ENCODE measurements around the gene TAS1R3. TPM values are rescaled to one million over a fixed set of nuclear protein-coding genes. Genes with fewer than 3 reads are reported as not detected.

The TAS1R3 gene
- total RNA-seq, 2 donors from 2014 or later: 0.09 to 0.35 TPM

DNA sequence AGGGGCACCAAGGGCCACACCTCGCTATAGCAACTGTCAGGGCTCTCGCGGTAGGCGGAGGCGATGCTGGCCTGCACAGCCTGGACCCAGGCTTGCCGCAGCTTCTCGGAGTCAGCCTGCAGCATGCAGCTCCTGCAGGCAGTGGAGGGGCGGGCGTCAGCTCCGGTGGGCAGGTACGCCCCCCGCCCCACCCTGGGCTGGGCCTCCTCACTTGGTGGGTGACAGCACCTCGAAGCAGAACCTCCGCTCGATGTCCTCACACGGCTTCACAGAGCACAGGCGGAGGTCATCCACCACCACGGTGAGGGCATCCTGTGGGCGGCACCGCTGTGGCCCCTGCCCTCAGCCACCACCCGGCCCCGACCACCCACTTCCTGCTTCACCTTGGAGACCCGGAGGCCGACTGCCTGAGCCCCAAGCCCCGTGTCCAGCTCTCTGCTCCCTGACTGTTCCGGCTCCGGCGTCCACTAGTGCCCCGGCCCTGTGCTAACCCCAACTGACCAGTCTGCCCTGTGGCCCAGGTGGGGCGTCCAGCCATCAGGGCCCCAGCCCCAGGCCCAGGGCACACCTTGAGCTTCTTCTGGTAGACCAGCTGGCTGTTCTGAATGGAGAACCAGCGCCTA, 33.2 kb upstream of the TAS1R3 start:
- H3K4me1 ChIP-seq (ENCODE audit: control insufficient read depth, insufficient read depth, low read length): no peaks in the 10 kb centered on the region
- no peak overlapping the region for H3K4me3 ChIP-seq (ENCODE audit: low read length)
- no peaks in the 10 kb centered on the region for H3K27me3 ChIP-seq (ENCODE audit: control insufficient read depth, insufficient read depth, low read length, poor library complexity, severe bottlenecking)
- Mint-ChIP-seq H3K27me3 (ENCODE audit: insufficient read depth) (no peaks in the 10 kb centered on the region), H3K27ac (no peak overlapping the region), H3K36me3 (ENCODE audit: low read depth) (no peaks in the 10 kb centered on the region), H3K4me3 (no peak overlapping the region), H3K9me3 (no peaks in the 10 kb centered on the region), H3K4me1 (no peaks in the 10 kb centered on the region)
- no peaks in the 10 kb centered on the region for H3K36me3 ChIP-seq (ENCODE audit: control insufficient read depth, insufficient read depth, low read length)
- DNase-seq: no peak
- H3K9ac ChIP-seq (ENCODE audit: extremely low read depth, low read length, poor library complexity, severe bottlenecking): no peak overlapping the region
- H3K27ac ChIP-seq (ENCODE audit: low read depth, low read length): no peak overlapping the region
- 95 to 97% methylated on average over 19 to 31 of the region's 31 CpGs for WGBS, 2 experiments (ENCODE audit: insufficient coverage in 1 of 2, insufficient read length in 1 of 2)
- H3K9me3 ChIP-seq (ENCODE audit: control insufficient read depth, low read length): no peaks in the 10 kb centered on the region
- TF ChIP-seq, protein P1, sequence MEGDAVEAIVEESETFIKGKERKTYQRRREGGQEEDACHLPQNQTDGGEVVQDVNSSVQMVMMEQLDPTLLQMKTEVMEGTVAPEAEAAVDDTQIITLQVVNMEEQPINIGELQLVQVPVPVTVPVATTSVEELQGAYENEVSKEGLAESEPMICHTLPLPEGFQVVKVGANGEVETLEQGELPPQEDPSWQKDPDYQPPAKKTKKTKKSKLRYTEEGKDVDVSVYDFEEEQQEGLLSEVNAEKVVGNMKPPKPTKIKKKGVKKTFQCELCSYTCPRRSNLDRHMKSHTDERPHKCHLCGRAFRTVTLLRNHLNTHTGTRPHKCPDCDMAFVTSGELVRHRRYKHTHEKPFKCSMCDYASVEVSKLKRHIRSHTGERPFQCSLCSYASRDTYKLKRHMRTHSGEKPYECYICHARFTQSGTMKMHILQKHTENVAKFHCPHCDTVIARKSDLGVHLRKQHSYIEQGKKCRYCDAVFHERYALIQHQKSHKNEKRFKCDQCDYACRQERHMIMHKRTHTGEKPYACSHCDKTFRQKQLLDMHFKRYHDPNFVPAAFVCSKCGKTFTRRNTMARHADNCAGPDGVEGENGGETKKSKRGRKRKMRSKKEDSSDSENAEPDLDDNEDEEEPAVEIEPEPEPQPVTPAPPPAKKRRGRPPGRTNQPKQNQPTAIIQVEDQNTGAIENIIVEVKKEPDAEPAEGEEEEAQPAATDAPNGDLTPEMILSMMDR (conservative IDR thresholded peaks at IDR 0.05): no peak

DNA sequence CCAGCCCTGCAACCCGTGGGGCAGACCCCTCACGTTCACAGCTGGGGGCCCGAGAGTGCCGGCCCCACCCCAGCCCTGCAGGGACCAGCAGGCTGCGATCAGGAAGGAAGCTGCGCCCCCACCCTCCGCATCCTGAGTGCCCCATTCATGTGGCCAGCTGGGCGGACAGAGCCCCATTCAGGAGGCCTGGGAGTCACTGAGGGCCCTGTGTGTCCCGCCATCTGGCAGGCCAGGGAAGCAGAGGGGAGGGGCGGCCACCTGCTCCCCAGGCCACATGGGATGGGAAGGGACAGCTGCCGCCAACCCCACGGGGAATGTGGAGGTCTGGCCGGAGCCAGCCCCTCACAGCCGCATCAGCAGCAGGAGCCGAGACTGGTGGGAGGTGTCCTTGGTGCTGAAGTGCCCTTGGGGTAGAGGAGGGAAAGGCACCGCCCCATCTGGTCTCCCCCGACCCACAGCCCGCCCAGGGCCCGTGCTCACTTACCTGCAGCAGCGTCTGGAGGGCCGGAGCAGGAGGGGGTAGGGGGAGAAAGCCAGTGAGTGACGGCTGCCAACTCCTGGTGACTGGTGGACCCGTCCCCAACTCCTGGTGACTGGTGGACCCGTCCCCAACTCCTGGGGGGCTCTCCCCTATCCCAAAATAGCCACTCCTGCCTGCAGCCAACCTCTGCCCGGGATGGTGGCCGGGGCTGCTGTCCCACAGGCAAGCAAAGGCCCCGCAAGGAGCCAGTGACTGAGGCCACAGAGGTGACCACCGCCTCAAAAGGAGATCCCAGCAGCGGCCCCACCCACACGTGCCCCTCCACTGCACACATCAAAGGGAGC, 32.0 kb upstream of the TAS1R3 start:
- WGBS, 2 experiments (ENCODE audit: insufficient coverage in 1 of 2, insufficient read length in 1 of 2): 78 to 82% methylated on average over 14 to 30 of the region's 30 CpGs
- H3K9ac ChIP-seq (ENCODE audit: extremely low read depth, low read length, poor library complexity, severe bottlenecking): no peak overlapping the region

DNA sequence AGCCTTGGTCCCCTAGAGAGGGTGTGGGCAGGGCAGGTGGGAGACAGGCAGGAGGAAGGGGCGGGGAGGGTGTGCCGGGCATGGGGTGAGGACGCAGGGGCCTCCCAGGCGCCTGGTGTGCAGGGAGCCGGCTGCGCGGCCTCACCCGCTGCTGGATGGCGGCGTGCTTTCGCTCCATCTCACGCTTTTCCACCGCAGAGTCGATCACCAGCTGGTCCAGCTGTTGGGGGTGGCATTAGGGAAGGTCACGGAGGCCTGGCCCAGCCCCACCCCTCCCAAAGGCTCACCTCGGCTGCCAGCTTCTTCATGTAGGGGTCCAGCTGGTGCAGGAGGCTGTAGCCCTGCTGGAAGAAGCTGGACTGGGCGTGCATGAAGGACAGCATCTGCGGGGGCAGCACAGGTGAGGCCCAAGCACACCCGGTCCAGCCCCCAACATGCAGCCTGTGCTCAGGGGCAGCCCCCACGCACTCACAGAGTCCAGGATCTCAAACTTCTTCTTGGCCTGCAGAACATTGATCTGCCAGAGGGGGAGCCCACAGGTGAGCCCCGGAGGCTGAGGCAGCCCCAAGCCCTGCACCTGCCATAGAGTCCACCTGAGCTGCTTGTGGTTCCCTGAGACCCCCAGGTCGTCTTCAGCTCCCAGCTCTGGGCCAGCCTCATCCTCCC, 31.3 kb upstream of the TAS1R3 start:
- 80 to 92% methylated on average over 6 to 22 of the region's 22 CpGs for WGBS, 2 experiments (ENCODE audit: insufficient coverage in 1 of 2, insufficient read length in 1 of 2)
- Histone ChIP-seq H3K4me1 (ENCODE audit: control insufficient read depth, insufficient read depth, low read length) (peaks cover 1% of the 10 kb centered on the region), H3K4me3 (ENCODE audit: low read length) (no peak overlapping the region), H3K9ac (ENCODE audit: extremely low read depth, low read length, poor library complexity, severe bottlenecking) (no peak overlapping the region), H3K27me3 (ENCODE audit: control insufficient read depth, insufficient read depth, low read length, poor library complexity, severe bottlenecking) (no peaks in the 10 kb centered on the region), H3K9me3 (ENCODE audit: control insufficient read depth, low read length) (no peaks in the 10 kb centered on the region), H3K36me3 (ENCODE audit: control insufficient read depth, insufficient read depth, low read length) (no peaks in the 10 kb centered on the region), H3K27ac (ENCODE audit: low read depth, low read length) (peak overlapping the region; percentile 24)
- no peaks in the 10 kb centered on the region for H3K36me3 Mint-ChIP-seq (ENCODE audit: low read depth)
- H3K27me3 Mint-ChIP-seq (ENCODE audit: insufficient read depth): no peaks in the 10 kb centered on the region
- no peaks in the 10 kb centered on the region for H3K4me1 Mint-ChIP-seq
- H3K4me3 Mint-ChIP-seq: no peak overlapping the region
- TF ChIP-seq, protein P1 (conservative IDR thresholded peaks at IDR 0.05): peak; percentile 70
- H3K27ac Mint-ChIP-seq: no peak overlapping the region
- no peaks in the 10 kb centered on the region for H3K9me3 Mint-ChIP-seq
- peak; percentile 80 for DNase-seq

More for the DNA sequence above, 32.0 kb upstream of the TAS1R3 start:
- no peaks in the 10 kb centered on the region for H3K9me3 ChIP-seq (ENCODE audit: control insufficient read depth, low read length)
- H3K27me3 Mint-ChIP-seq (ENCODE audit: insufficient read depth): no peaks in the 10 kb centered on the region
- peak; percentile 93 for DNase-seq
- H3K4me3 ChIP-seq (ENCODE audit: low read length): no peak overlapping the region
- H3K36me3 Mint-ChIP-seq (ENCODE audit: low read depth): no peaks in the 10 kb centered on the region
- H3K4me1 ChIP-seq (ENCODE audit: control insufficient read depth, insufficient read depth, low read length): no peaks in the 10 kb centered on the region
- no peaks in the 10 kb centered on the region for H3K27me3 ChIP-seq (ENCODE audit: control insufficient read depth, insufficient read depth, low read length, poor library complexity, severe bottlenecking)
- no peaks in the 10 kb centered on the region for H3K9me3 Mint-ChIP-seq
- H3K27ac Mint-ChIP-seq: no peak overlapping the region
- H3K27ac ChIP-seq (ENCODE audit: low read depth, low read length): peak overlapping the region; percentile 72
- H3K36me3 ChIP-seq (ENCODE audit: control insufficient read depth, insufficient read depth, low read length): no peaks in the 10 kb centered on the region
- H3K4me3 Mint-ChIP-seq: no peak overlapping the region
- TF ChIP-seq, protein P1 (conservative IDR thresholded peaks at IDR 0.05): no peak
- no peaks in the 10 kb centered on the region for H3K4me1 Mint-ChIP-seq
